H1 (cell line): Measurements from ENCODE around the gene MACF1. TPM values are rescaled to one million over a fixed set of nuclear protein-coding genes. Genes with fewer than 3 reads are reported as not detected.

Source experiments
- CTCF ChIA-PET: fragments of 300-600 bp; sonication (Branson Sonifier 250); formaldehyde crosslinking; loops from one replicate; lab custom pipeline; 2021; ENCODE audit not compliant: partially characterized antibody; lab: Charles Lee
- POLR2A ChIA-PET: fragments of 300-600 bp; sonication (Branson Sonifier 250); formaldehyde crosslinking; loops from one replicate; lab custom pipeline; 2021; ENCODE audit warnings: inconsistent platforms; ENCODE audit not compliant: partially characterized antibody; lab: Charles Lee
- DNase-seq, 2 experiments: peaks; one replicate each; pipeline versions ENCODE4 v3.0.0 to v3.0.0-alpha.2; 2010 to 2022; ENCODE audit warnings: low spot score in 2 of 2, low read depth in 1 of 2, mixed read lengths in 1 of 2
- FAIRE-seq: peaks from 2 replicates; lab custom pipeline; 2011; peaks lifted over from hg19 to GRCh38; lab: Jason Lieb, UNC
- H2AFZ ChIP-seq: 2 replicates; pipeline ENCODE4 v1.8.1; 2012; ENCODE audit warnings: low read length, inconsistent platforms
- H2AK5ac ChIP-seq: 2 replicates; pipeline ENCODE4 v1.6.1; 2013; ENCODE audit warnings: low read depth, low read length
- H2BK120ac ChIP-seq: replicated peaks from 2 replicates; pipeline ENCODE3; 2013; ENCODE audit warnings: low read depth, low read length, inconsistent platforms
- H2BK12ac ChIP-seq: 2 replicates; pipeline ENCODE4 v1.6.1; 2013; ENCODE audit warnings: low read depth, low read length
- H2BK15ac ChIP-seq: 2 replicates; pipeline ENCODE4 v1.6.1; 2013; ENCODE audit warnings: low read length
- H2BK20ac ChIP-seq: 2 replicates; pipeline ENCODE4 v1.6.1; 2013; ENCODE audit warnings: low read length
- H2BK5ac ChIP-seq: 2 replicates; pipeline ENCODE4 v1.6.1; 2013; ENCODE audit warnings: low read depth, low read length
- H3K14ac ChIP-seq: 2 replicates; pipeline ENCODE4 v1.6.1; 2013; ENCODE audit warnings: inconsistent platforms; ENCODE audit not compliant: insufficient read length
- H3K18ac ChIP-seq: 2 replicates; pipeline ENCODE4 v1.6.1; 2013; ENCODE audit warnings: low read length; ENCODE audit errors: extremely low read depth
- H3K23ac ChIP-seq: 2 replicates; pipeline ENCODE4 v1.6.1; 2013; ENCODE audit warnings: inconsistent platforms; ENCODE audit not compliant: insufficient read length
- H3K23me2 ChIP-seq: 2 replicates; pipeline ENCODE4 v1.6.1; 2013; ENCODE audit warnings: low read depth, low read length
- H3K27ac ChIP-seq: 2 replicates; pipeline ENCODE4 v1.6.1; 2011; ENCODE audit warnings: low read depth, low read length, inconsistent platforms
- H3K27me3 ChIP-seq, 4 experiments: replicated peaks in 1 of 4; 1 replicate in 1 of 4; 2 replicates in 3 of 4; pipeline versions ENCODE4 v1.6.1 to v1.8.1; 2011 to 2013; ENCODE audit warnings: low read length in 3 of 4, mild to moderate bottlenecking in 3 of 4, inconsistent platforms in 2 of 4, mixed read lengths in 2 of 4, moderate library complexity in 1 of 4; ENCODE audit not compliant: control insufficient read depth in 3 of 4, insufficient read depth in 3 of 4; ENCODE audit errors: extremely low read depth in 1 of 4
- H3K36me3 ChIP-seq, 4 experiments: 2 replicates each; pipeline versions ENCODE4 v1.6.1 to v1.8.1; 2011 to 2013; ENCODE audit warnings: mild to moderate bottlenecking in 4 of 4, low read length in 3 of 4, moderate library complexity in 2 of 4, control low read depth in 1 of 4, inconsistent platforms in 1 of 4; ENCODE audit not compliant: insufficient read depth in 4 of 4, control insufficient read depth in 2 of 4
- H3K4ac ChIP-seq: replicated peaks from 2 replicates; pipeline ENCODE3; 2013; ENCODE audit warnings: low read length, low read depth, mixed read lengths, inconsistent platforms; ENCODE audit not compliant: insufficient read length
- H3K4me1 ChIP-seq, 4 experiments: replicated peaks in 1 of 4; 1 replicate in 1 of 4; 2 replicates in 3 of 4; pipeline versions ENCODE4 v1.6.1 to v1.8.1; 2011 to 2013; ENCODE audit warnings: low read length in 3 of 4, inconsistent platforms in 2 of 4, mixed read lengths in 1 of 4; ENCODE audit not compliant: insufficient read depth in 4 of 4, control insufficient read depth in 3 of 4
- H3K4me2 ChIP-seq, 2 experiments: 2 replicates each; pipeline versions ENCODE4 v1.6.1 to v1.8.1; 2011 to 2013; ENCODE audit warnings: low read depth in 2 of 2, low read length in 2 of 2, control low read depth in 1 of 2, inconsistent platforms in 1 of 2, mild to moderate bottlenecking in 1 of 2; ENCODE audit not compliant: insufficient read depth in 1 of 2
- H3K4me3 ChIP-seq, 4 experiments: fragments of 200-600, 300-600 bp in 1 of 4; sonication (generic), shearing (Covaris generic), sonication (Bioruptor Twin) in 1 of 4; 2 replicates each; pipeline versions ENCODE4 v1.5.1 to v1.8.1; 2011 to 2016; ENCODE audit warnings: low read length in 4 of 4, low read depth in 3 of 4, control low read depth in 2 of 4, inconsistent platforms in 2 of 4, mild to moderate bottlenecking in 2 of 4, mixed read lengths in 1 of 4, moderate library complexity in 1 of 4; ENCODE audit not compliant: insufficient read depth in 2 of 4; ENCODE audit errors: extremely low read depth in 1 of 4
- H3K56ac ChIP-seq: replicated peaks from 2 replicates; pipeline ENCODE3; 2013; ENCODE audit warnings: low read depth, mild to moderate bottlenecking, mixed read lengths, low read length, inconsistent platforms; ENCODE audit not compliant: insufficient read length
- H3K79me1 ChIP-seq: 2 replicates; pipeline ENCODE4 v1.6.1; 2013; ENCODE audit warnings: low read depth, low read length, control low read depth
- H3K79me2 ChIP-seq, 2 experiments: 2 replicates each; pipeline versions ENCODE4 v1.6.1 to v1.8.1; 2012 to 2013; ENCODE audit warnings: low read length in 2 of 2, mild to moderate bottlenecking in 2 of 2, inconsistent platforms in 1 of 2; ENCODE audit not compliant: insufficient read depth in 2 of 2, control insufficient read depth in 1 of 2
- H3K9ac ChIP-seq, 4 experiments: replicated peaks in 1 of 4; 1 replicate in 1 of 4; 2 replicates in 3 of 4; pipeline versions ENCODE4 v1.6.1 to v1.8.1; 2011 to 2013; ENCODE audit warnings: low read depth in 3 of 4, low read length in 3 of 4, control low read depth in 2 of 4, mild to moderate bottlenecking in 2 of 4, moderate library complexity in 2 of 4, inconsistent platforms in 1 of 4; ENCODE audit errors: extremely low read depth in 1 of 4
- H3K9me3 ChIP-seq, 2 experiments: 2 replicates each; pipeline versions ENCODE4 v1.6.1 to v1.8.1; 2012 to 2013; ENCODE audit warnings: mild to moderate bottlenecking in 2 of 2, moderate library complexity in 2 of 2, control low read depth in 1 of 2, inconsistent platforms in 1 of 2, low read depth in 1 of 2, low read length in 1 of 2, mixed read lengths in 1 of 2; ENCODE audit not compliant: insufficient read depth in 2 of 2
- H4K20me1 ChIP-seq, 2 experiments: replicated peaks in 1 of 2; 2 replicates each; pipeline versions ENCODE3 to v1.8.1; 2011 to 2013; ENCODE audit warnings: inconsistent platforms in 2 of 2, low read length in 2 of 2, mild to moderate bottlenecking in 1 of 2; ENCODE audit not compliant: insufficient read depth in 2 of 2, control insufficient read depth in 1 of 2
- H4K5ac ChIP-seq: 2 replicates; pipeline ENCODE4 v1.6.1; 2013; ENCODE audit warnings: low read length, low read depth, mixed read lengths, inconsistent platforms; ENCODE audit not compliant: insufficient read length
- H4K8ac ChIP-seq: 2 replicates; pipeline ENCODE4 v1.8.0; 2013; ENCODE audit warnings: mild to moderate bottlenecking, moderate library complexity, low read length, inconsistent platforms; ENCODE audit not compliant: insufficient read depth; ENCODE audit errors: extremely low read depth
- H4K91ac ChIP-seq: replicated peaks from 2 replicates; pipeline ENCODE3; 2013; ENCODE audit warnings: low read length, mixed read lengths, inconsistent platforms; ENCODE audit not compliant: insufficient read length
- EGR1 ChIP-seq: IDR thresholded peaks from 2 replicates; pipeline ENCODE4 v1.6.1; 2011; ENCODE audit warnings: low read depth, low read length, borderline replicate concordance
- HDAC6 ChIP-seq: IDR thresholded peaks from one replicate; pipeline ENCODE4 v1.7.1; 2012; ENCODE audit warnings: low read depth, mild to moderate bottlenecking, inconsistent platforms, low read length, moderate library complexity
- PHF8 ChIP-seq: fragments of 200-600 bp; sonication (generic); conservative IDR thresholded peaks from 2 replicates; pipeline ENCODE4 v1.7.1; 2012; ENCODE audit warnings: low read depth, mild to moderate bottlenecking, inconsistent platforms, low read length, moderate library complexity
- RBBP5 ChIP-seq: IDR thresholded peaks from 2 replicates; pipeline ENCODE4 v1.7.1; 2012; ENCODE audit warnings: low read depth, mild to moderate bottlenecking, inconsistent platforms, low read length, moderate library complexity, borderline replicate concordance
- SAP30 ChIP-seq: fragments of 300-600 bp; sonication (generic); IDR thresholded peaks from 2 replicates; pipeline ENCODE4 v1.7.1; 2012; ENCODE audit warnings: low read length, moderate library complexity, mild to moderate bottlenecking, inconsistent platforms; ENCODE audit not compliant: insufficient read depth, insufficient replicate concordance
- SP2 ChIP-seq: IDR thresholded peaks from 2 replicates; pipeline ENCODE4 v1.6.1; 2012; ENCODE audit warnings: mild to moderate bottlenecking, low read length, inconsistent platforms
- SUZ12 ChIP-seq: fragments of 200-600 bp; sonication (generic); IDR thresholded peaks from 2 replicates; pipeline ENCODE4 v1.6.1; 2012; ENCODE audit warnings: mild to moderate bottlenecking, inconsistent platforms, low read length, moderate library complexity, mixed read lengths
- YY1 ChIP-seq: IDR thresholded peaks from 2 replicates; pipeline ENCODE4 v1.6.1; 2011; ENCODE audit warnings: low read depth, mild to moderate bottlenecking, low read length
- ZNF274 ChIP-seq: IDR thresholded peaks from 2 replicates; pipeline ENCODE4 v1.7.0; 2012; ENCODE audit warnings: low read length, borderline replicate concordance; ENCODE audit errors: extremely low read depth
- WGBS, 2 experiments: shearing (Covaris generic) in 1 of 2; methylation state at CpG; one replicate each; pipeline versions ENCODE4 v1.1.6 to v1.1.7; 2013 to 2015; ENCODE audit warnings: low lambda C conversion rate in 2 of 2, mixed read lengths in 2 of 2, inconsistent platforms in 1 of 2, low coverage in 1 of 2, missing lambda C conversion rate in 1 of 2; ENCODE audit not compliant: insufficient replicate concordance in 2 of 2, insufficient coverage in 1 of 2, insufficient read length in 1 of 2; ENCODE audit errors: extremely low coverage in 1 of 2, missing lambda C conversion rate in 1 of 2; 5-methylcytosine and 5-hydroxymethylcytosine counted together
- polyA plus RNA-seq, 7 experiments: library from polyadenylated mRNA; depleted of rRNA in 3 of 7; stranded (reverse) in 5 of 7; unstranded in 2 of 7; fragments of >200 nt in 5 of 7; fragments of 200-250 nt in 2 of 7; gene quantifications; 1 replicate in 5 of 7; 2 replicates in 1 of 7; 4 replicates in 1 of 7; pipeline versions ENCODE4 v1.2.1 to v1.2.3, GENCODE V29; 2011 to 2013; ENCODE audit warnings: missing spikeins in 2 of 7, mixed read lengths in 2 of 7
- total RNA-seq: library from RNA; stranded (reverse); fragmentation: NEBNext Ultra II Directional; extraction: Animal tissue kit (Norgen Biotek cat#: 25700); gene quantifications from 2 replicates; pipeline ENCODE4 v1.2.1, GENCODE V29; 2021
- TF ChIP-seq, protein P1 (sequence below), 3 experiments: IDR thresholded peaks; 1 replicate in 2 of 3; 2 replicates in 1 of 3; pipeline versions ENCODE4 v1.5.1 to v1.6.1; 2011; ENCODE audit warnings: low read length in 3 of 3, mild to moderate bottlenecking in 3 of 3, inconsistent platforms in 2 of 3, low read depth in 1 of 3, moderate library complexity in 1 of 3; ENCODE audit not compliant: insufficient read depth in 1 of 3; ENCODE audit errors: control extremely low read depth in 1 of 3
- TF ChIP-seq, protein P2 (sequence below): IDR thresholded peaks from 2 replicates; pipeline ENCODE4 v1.6.1; 2012; ENCODE audit warnings: inconsistent platforms

Gene MACF1
- total and polyA plus RNA-seq, 2 of the 8 experiments (the other 6 are each of a cell fraction or from before 2014, with no cell fraction given), result 59.8 to 285 TPM

DNA sequence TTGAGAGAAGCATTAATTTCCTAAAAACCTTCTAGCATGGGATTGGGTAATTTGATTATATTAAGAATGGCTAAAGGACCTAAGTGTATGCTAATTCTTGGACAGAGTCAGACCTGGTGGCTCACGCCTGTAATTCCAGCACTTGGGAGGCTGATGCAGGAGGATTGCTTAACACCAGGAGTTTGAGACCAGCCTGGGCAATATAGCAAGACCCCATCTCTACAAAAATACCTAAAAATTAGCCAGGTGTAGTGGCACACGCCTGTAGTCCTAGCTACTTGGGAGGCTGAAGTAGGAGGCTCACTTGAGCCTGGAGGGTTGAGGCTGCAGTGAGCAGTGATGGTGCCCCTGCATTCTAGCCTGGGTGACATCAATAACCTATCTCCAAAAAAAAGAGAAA lies 241.1 kb downstream of the MACF1 start:
- no peak overlapping the region for H2BK120ac ChIP-seq
- no peak overlapping the region for H2BK5ac ChIP-seq
- H3K27me3 ChIP-seq, result no peaks in the 10 kb centered on the region
- no peaks in the 10 kb centered on the region for H3K79me1 ChIP-seq
- ChIA-PET CTCF (interaction anchor here (0.6 kb wide), 1 partner anchor 237 kb away, joined by 3 read pairs; no protein-coding TSS in a partner anchor), POLR2A (interaction anchor here (0.8 to 1.2 kb wide), 2 partner anchors 25 to 53 kb away, joined by 3 read pairs; no protein-coding TSS in a partner anchor)
- H4K5ac ChIP-seq, result no peak overlapping the region
- no peak overlapping the region for H3K4me2 ChIP-seq
- no peaks in the 10 kb centered on the region for H3K23me2 ChIP-seq
- H3K27ac ChIP-seq, result no peak overlapping the region
- no peak overlapping the region for H4K8ac ChIP-seq
- no peak overlapping the region for H4K91ac ChIP-seq
- no peak overlapping the region for H3K9ac ChIP-seq
- H3K9me3 ChIP-seq, result no peaks in the 10 kb centered on the region
- no peak overlapping the region for H3K4ac ChIP-seq
- no peak overlapping the region for H3K18ac ChIP-seq
- WGBS, 2 experiments, result 91% methylated on average over 2 of the region's 2 CpGs; no CpG with 5 or more reads in 1 of the 2 experiments
- H3K4me3 ChIP-seq, result no peak overlapping the region
- H2BK12ac ChIP-seq, result no peak overlapping the region
- H3K14ac ChIP-seq, result no peak overlapping the region
- DNase-seq, result no peak
- H3K79me2 ChIP-seq, result no peaks in the 10 kb centered on the region
- no peak overlapping the region for H2BK20ac ChIP-seq
- FAIRE-seq, result no peak
- no peaks in the 10 kb centered on the region for H3K4me1 ChIP-seq
- H4K20me1 ChIP-seq, result no peaks in the 10 kb centered on the region
- H3K56ac ChIP-seq, result no peak overlapping the region
- no peak overlapping the region for H2AK5ac ChIP-seq
- H3K23ac ChIP-seq, result no peak overlapping the region
- H2AFZ ChIP-seq, result no peak overlapping the region
- H2BK15ac ChIP-seq, result no peak overlapping the region
- H3K36me3 ChIP-seq, result peaks cover 53 to 98% (median 83%) of the 10 kb centered on the region in 4 experiments
- no peak for TF ChIP-seq YY1
- TF ChIP-seq SAP30, result no peak
- no peak for TF ChIP-seq HDAC6
- TF ChIP-seq PHF8, result no peak
- TF ChIP-seq SUZ12, result no peak
- TF ChIP-seq, protein P1, sequence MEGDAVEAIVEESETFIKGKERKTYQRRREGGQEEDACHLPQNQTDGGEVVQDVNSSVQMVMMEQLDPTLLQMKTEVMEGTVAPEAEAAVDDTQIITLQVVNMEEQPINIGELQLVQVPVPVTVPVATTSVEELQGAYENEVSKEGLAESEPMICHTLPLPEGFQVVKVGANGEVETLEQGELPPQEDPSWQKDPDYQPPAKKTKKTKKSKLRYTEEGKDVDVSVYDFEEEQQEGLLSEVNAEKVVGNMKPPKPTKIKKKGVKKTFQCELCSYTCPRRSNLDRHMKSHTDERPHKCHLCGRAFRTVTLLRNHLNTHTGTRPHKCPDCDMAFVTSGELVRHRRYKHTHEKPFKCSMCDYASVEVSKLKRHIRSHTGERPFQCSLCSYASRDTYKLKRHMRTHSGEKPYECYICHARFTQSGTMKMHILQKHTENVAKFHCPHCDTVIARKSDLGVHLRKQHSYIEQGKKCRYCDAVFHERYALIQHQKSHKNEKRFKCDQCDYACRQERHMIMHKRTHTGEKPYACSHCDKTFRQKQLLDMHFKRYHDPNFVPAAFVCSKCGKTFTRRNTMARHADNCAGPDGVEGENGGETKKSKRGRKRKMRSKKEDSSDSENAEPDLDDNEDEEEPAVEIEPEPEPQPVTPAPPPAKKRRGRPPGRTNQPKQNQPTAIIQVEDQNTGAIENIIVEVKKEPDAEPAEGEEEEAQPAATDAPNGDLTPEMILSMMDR (IDR thresholded peaks at IDR 0.05; ENCODE audit: control extremely low read depth in 1 of 3, insufficient read depth in 1 of 3, low read depth in 1 of 3, low read length in 3 of 3), result no peak
- TF ChIP-seq ZNF274, result no peak
- TF ChIP-seq, protein P2, sequence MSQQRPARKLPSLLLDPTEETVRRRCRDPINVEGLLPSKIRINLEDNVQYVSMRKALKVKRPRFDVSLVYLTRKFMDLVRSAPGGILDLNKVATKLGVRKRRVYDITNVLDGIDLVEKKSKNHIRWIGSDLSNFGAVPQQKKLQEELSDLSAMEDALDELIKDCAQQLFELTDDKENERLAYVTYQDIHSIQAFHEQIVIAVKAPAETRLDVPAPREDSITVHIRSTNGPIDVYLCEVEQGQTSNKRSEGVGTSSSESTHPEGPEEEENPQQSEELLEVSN, result no peak
- no peak for TF ChIP-seq SP2
- TF ChIP-seq RBBP5, result no peak
- TF ChIP-seq EGR1, result no peak
